Bone marrow (tissue), 2 donors: ENCODE results near the gene UBE2D1.

ENCODE experiments used
- DNase-seq, 2 donors: peaks; one replicate each; lab custom pipeline; 2025; lab: John Stamatoyannopoulos, UW

UBE2D1 gene

GRCh38 chr10:58341422-58341821 is 6.6 kb downstream of the UBE2D1 start:
- no peak for DNase-seq

- DNase-seq, result no peak
These were observed 7.1 kb downstream of the UBE2D1 start for GRCh38 chr10:58341947-58342346.

DNA sequence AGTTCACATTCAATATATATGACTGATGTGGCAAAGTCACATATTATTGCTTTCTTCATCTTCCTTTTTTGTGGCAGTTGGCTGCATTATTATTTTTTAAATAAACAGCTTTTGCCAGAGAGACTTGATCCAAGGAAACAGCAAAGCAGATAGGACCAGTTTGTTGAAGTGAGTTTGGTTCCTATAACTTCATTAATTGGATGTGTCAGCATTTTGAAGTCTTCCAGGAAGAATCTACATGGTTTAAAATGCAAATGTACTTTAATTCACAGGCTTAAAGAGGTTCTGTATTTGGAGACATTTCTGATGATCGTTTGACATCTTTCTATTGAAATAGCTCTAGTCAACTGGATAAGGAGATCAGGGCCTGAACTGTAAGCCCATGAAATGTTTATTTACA is 13.2 kb downstream of the UBE2D1 start:
- DNase-seq, result no peak

DNA sequence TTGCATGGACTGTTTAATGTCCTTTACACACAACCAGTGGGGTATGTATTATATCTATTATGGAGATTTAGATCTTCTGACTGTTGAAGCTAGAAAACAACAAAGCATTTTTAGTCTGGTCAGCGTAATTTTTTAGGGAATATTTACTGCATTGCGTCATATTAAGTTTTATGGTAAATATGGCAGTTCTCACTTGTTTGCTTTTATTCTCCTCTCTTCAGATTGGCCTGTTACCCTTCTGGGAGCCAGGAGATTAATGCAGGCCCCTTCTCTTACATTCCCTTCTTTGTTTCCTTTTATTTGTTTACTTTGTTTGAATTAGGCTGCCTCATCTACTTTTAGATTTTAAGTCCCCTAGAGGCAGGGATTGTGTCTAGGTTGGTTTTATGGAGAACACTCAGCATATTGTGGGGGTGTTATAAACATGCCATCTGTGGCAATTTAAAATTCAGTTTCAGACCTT is 13.8 kb downstream of the UBE2D1 start:
- no peak for DNase-seq

- no peak for DNase-seq
These were observed 15.2 kb downstream of the UBE2D1 start for GRCh38 chr10:58350023-58350422.

DNA sequence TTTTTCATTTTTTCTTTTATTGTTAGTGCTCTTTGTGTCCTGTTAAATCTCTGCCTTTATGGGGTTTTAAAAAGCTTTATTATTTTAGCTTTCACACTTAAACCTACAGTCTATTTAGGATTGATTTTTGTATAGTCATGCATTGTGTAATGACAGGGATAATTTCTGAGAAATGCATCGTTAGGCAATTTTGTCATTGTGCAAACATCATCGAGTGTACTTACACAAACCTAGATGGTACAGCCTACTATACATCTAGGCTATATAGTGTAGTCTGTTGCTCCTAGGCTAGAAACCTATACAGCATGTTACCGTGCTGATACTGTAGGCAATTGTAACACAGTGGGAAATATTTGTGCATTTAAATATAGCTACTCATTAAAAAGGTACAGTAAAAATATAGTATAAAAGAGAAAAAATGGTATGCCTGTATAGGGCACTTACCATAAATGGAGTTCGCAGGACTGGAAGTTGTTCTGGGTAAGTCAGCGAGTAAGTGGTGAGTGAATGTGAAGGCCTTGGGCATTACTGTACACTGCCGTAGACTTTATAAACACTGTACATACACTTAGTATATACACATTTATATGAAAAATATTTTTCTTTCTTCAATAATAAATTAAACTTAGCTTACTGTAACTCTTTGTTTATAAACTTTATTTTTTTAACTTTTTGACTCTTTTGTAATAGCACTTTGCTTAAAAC is 16.0 kb downstream of the UBE2D1 start:
- DNase-seq, result no peak

DNA sequence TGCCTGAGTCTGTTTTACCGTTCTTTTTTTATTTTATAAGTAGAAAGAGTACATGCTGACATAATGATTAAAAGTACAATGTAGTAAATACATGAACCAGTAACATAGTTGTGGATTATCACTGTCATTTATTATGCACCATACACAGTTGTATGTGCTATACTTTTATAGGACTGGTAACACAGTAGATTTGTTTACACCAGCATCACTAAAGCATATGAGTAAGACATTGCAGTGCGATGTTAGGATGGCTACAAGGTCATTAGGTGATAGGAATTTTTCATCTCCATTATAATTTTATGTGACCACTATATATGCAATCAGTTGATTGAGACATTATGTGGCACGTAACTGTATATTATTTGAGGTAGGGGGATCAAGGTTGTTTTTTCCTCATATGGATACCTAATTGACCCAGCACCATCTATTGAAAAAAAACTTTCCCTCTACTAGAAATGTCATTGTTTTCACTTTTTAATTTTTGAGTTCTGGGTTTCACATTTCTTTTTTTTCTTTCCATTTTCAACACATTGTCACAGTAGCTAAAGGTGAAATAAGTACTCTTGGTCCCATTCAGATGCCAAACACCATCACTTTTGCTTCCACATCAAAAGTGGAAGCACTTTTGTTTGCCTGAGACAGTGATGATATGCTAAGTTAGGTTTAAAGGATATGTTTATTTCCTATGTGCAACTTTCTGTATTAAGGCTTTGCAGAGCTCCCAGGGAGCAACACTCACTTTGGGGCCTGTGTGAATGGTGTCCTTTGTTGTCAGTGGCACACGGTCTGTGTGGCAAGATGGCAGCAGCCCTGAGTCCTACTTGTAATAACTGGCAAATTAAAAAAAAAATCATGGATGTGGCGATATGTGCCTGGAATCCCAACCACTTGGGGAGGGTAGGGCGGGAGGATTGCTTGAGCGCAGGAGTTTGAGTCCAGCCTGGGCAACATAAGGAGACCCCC is 17.1 kb downstream of the UBE2D1 start:
- no peak for DNase-seq

GRCh38 chr10:58352956-58353610 is 18.3 kb downstream of the UBE2D1 start:
- no peak for DNase-seq

DNA sequence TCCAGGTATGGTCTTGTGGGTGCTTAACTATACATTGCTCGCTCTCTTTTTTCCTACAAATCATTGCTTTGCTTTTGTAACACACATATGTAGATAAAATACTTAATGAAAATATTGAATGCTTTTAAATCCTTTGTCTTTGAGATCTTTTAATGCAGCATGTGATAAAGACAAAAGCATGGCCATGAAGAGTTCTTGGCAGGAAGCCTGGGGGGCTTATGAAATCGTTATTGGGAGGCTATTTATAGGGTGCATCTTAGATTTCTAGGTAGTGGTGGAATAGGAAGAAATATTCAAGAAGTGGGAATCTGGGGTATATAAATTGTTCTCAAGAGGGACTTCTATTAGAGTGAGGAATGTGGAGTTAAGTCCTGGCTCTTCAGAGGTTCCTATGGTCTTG is 21.9 kb downstream of the UBE2D1 start:
- no peak for DNase-seq

- no peak for DNase-seq
These were observed 23.6 kb downstream of the UBE2D1 start for GRCh38 chr10:58358314-58358933.

- DNase-seq, result no peak
These were observed 24.1 kb downstream of the UBE2D1 start for GRCh38 chr10:58358947-58359346.

- DNase-seq, result no peak
These were observed 24.7 kb downstream of the UBE2D1 start for GRCh38 chr10:58359541-58359940.

DNA sequence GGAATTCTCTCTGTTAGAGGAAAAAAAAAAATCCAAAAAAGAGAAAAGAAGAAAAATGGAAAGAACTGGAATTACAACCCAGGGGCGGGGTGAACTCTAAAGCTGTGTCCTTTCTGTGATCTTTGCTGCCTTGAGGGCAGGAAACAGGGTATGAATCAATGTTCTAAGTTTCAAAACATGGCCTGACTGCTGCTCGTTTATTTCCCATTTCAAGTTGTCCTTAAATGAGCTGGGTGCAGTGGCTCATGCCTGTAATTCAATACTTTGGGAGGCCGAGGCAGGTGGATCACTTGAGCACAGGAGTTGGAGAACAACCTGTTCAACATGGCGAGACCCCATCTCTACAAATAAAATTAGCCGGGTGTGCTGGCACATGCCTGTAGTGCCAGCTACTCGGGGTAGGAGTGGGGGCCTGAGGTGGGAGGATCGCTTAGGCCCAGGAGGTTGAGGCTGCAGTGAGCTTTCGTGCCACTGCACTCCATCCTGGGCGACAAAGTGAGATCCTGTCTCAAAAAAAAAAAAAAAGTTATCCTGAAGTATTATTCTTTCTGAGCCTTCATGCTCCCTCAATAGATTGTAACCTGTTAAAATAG is 25.7 kb downstream of the UBE2D1 start:
- no peak for DNase-seq

- DNase-seq, result no peak
These were observed 26.5 kb downstream of the UBE2D1 start for GRCh38 chr10:58361353-58361752.

DNA sequence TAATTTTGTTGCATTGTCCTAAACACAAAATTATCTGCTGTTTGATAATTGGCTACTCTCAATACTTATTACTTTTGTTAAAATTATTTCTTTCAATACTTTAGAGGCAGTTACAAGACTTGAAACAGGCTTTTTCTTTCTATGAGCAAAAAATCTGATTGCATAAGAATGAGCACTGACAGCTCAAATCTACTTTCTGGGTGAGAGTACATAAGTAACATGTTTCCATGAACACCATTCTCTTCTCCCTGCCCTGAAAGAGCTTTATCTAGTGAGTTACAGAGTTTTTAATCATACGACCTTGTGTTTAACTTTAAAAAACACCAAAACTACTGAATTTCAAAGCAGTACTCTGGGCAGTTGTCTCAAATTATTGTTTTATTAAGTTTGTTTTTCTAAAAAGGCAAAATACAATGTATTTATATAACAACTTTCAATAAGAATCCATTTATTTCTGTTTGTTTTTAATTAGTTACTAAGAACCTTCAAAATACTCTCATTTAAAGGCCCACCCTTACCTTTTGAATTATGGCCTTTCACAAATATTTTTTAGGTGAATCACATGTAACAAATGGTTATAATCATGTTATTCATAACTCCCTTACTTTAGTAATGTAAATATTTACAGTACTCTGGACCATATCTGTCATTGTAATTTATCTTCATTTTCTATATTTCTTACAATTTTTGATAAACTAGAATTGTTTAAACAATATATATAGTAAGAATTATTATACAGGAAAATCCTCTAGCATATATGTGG is 27.4 kb downstream of the UBE2D1 start:
- DNase-seq, result no peak

DNA sequence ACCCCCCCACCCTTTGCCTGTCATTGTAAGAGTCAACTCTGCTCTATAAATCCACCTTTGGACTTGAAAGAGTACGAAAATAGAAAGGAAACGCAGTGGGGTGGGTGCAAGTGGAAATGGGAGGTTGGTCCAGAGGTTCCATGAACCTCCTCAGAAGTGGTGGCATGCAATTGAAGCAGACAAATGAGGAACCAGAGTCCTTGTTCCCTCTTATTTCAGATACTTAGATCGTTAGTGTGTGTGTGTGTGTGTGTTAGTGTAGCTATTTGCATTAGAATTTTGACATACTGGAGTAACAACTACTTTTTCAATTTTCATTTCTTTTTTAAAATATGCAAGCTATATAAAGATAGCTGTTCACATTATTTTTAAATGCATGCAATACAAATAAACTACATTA is 32.3 kb downstream of the UBE2D1 start:
- no peak for DNase-seq

DNA sequence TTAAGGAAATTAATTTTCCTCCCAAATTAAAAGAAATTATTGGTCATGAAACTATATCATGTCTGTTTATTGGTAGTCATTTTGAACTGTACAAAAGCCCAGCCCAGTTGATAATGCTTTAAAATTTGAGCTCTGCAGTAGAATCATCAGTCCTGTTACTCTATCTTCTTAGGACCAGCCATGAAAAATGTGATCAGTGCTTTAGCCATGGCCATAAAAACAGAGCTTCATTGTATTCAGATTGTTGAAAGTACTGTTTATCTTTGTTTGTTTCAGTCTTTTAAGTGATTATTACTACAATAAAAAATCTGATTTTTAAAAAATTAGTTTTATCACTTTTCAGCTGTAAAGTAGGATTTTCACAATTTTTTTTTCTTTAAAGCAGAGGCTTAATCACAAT is 36.7 kb downstream of the UBE2D1 start:
- DNase-seq, result no peak

DNA sequence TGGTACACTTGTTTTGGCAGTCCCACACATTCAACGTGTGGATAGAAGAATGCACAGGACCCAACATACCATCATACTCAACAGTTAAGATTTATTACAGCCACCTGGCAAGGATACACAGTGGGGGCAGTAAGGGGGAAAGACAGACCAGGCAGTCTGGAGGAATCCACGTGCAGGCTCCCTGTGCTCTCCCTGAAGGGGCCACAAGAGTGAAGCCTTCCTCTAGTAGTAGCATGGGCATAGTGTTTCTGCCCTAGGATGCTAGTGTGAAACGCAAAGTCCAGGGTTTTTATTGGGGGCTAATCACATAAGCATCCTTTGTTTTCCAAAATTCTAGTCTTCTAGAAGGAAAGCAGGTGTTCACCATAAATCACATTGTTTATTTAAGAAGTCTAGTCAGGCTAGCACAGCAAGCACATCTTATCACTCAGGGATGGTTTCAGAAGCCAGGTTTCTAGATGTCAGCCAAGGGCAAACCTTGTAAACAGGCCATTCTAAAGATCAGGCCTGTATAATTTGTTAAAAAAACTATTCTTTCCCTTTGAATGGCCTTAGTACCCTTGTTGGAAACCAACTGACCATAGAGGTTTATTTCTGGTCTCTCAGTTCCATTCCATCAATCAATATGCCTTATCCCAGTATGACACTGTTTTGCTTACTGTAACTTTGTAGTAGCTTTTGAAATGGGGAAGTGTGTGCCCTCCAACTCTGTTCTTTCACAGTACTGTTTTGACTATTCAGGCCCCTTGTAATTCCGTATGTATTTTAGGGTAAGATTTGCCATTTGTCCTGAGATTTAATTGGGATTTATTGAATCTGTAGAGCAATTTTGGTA is 38.0 kb downstream of the UBE2D1 start:
- no peak for DNase-seq

DNA sequence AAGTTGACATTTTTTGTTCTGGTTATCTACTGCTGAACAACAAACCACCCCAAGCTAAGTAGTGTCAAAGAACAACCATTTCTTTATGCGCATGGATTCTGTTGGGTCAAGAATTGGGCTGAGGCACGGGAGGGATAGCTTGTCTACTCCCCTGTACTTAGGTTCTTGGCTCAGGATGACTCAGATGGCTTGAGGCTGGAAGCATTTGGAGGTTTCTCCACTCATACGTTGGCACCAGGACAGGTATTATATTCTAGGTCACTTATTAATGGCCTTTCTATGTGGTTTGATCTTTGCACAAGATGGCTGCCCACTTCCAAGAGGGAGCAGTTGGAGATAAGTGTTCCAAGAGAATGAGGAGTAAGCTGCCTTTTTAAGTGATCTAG is 38.6 kb downstream of the UBE2D1 start:
- no peak for DNase-seq

- no peak for DNase-seq
These were observed 47.7 kb downstream of the UBE2D1 start for GRCh38 chr10:58382489-58382995.
